SK-N-SH (cell line): Measurements from ENCODE around the gene ZFP36L1. TPM values are rescaled to one million over a fixed set of nuclear protein-coding genes. Genes with fewer than 3 reads are reported as not detected.

ENCODE experiments used
- CTCF ChIA-PET: fragments of 300-600, 350-600 bp; formaldehyde crosslinking; extraction: SDS; loops from one replicate; lab custom pipeline; 2021; lab: Yijun Ruan, JAX
- POLR2A ChIA-PET: fragments of 350-600 bp; sonication (Branson Sonifier 250); formaldehyde crosslinking; extraction: SDS; loops from one replicate; lab custom pipeline; 2020; ENCODE audit warnings: antibody characterized with exemption, inconsistent platforms; lab: Yijun Ruan, JAX
- DNase-seq: peaks from one replicate; pipeline ENCODE4 v3.0.0; 2012
- H2AFZ ChIP-seq: fragments of 200-600 bp; sonication (generic); 2 replicates; pipeline ENCODE4 v1.8.1; 2016; ENCODE audit warnings: antibody characterized with exemption, mild to moderate bottlenecking, low read depth
- H3F3A ChIP-seq: fragments of 200-600 bp; sonication (generic); replicated peaks from 2 replicates; pipeline ENCODE3; 2016; ENCODE audit warnings: antibody characterized with exemption, mild to moderate bottlenecking; ENCODE audit not compliant: insufficient read depth
- H3K27ac ChIP-seq, 2 experiments: fragments of 200-500 bp in 1 of 2; fragments of 200-600 bp in 1 of 2; sonication (Bioruptor generic) in 1 of 2; sonication (generic), shearing (Covaris generic) in 1 of 2; 2 replicates each; pipeline versions ENCODE4 v1.5.1 to v1.6.1; 2014 to 2016; ENCODE audit warnings: low read depth in 2 of 2, inconsistent platforms in 1 of 2, low read length in 1 of 2, mild to moderate bottlenecking in 1 of 2, mixed read lengths in 1 of 2
- H3K27me3 ChIP-seq: fragments of 200-600 bp; sonication (generic), shearing (Covaris generic); 2 replicates; pipeline ENCODE4 v1.6.1; 2016; ENCODE audit warnings: mixed run types; ENCODE audit not compliant: insufficient read depth
- H3K36me3 ChIP-seq, 2 experiments: fragments of 200-500 bp in 1 of 2; fragments of 200-600 bp in 1 of 2; sonication (Bioruptor generic) in 1 of 2; sonication (generic) in 1 of 2; replicated peaks in 1 of 2; 2 replicates each; pipeline versions ENCODE3 to v1.5.1; 2014 to 2016; ENCODE audit warnings: low read length in 1 of 2, mild to moderate bottlenecking in 1 of 2; ENCODE audit not compliant: insufficient read depth in 2 of 2, control insufficient read depth in 1 of 2
- H3K4me1 ChIP-seq, 2 experiments: fragments of 200-500 bp in 1 of 2; fragments of 200-600 bp in 1 of 2; sonication (Bioruptor generic) in 1 of 2; sonication (generic), shearing (Covaris generic) in 1 of 2; 2 replicates each; pipeline versions ENCODE4 v1.5.1 to v1.6.1; 2014 to 2016; ENCODE audit warnings: low read depth in 1 of 2, low read length in 1 of 2, mixed run types in 1 of 2; ENCODE audit not compliant: insufficient read depth in 2 of 2, control insufficient read depth in 1 of 2
- H3K4me2 ChIP-seq: fragments of 200-600 bp; sonication (generic), shearing (Covaris generic); 2 replicates; pipeline ENCODE4 v1.6.1; 2017; ENCODE audit warnings: mixed run types
- H3K4me3 ChIP-seq, 2 experiments: fragments of 200-500 bp in 1 of 2; fragments of 200-600 bp in 1 of 2; sonication (Bioruptor generic) in 1 of 2; sonication (generic), shearing (Covaris generic) in 1 of 2; 2 replicates each; pipeline versions ENCODE4 v1.5.1 to v1.8.1; 2014 to 2016; ENCODE audit warnings: low read depth in 2 of 2, inconsistent platforms in 1 of 2, low read length in 1 of 2, mild to moderate bottlenecking in 1 of 2, mixed read lengths in 1 of 2, moderate library complexity in 1 of 2
- H3K79me2 ChIP-seq: fragments of 200-600 bp; sonication (generic); 2 replicates; pipeline ENCODE4 v1.8.1; 2017; ENCODE audit warnings: mild to moderate bottlenecking; ENCODE audit not compliant: insufficient read depth
- H3K9ac ChIP-seq: fragments of 200-600 bp; sonication (generic); 2 replicates; pipeline ENCODE4 v1.6.1; 2017; ENCODE audit warnings: mixed run types
- H3K9me2 ChIP-seq: fragments of 200-600 bp; sonication (generic); 2 replicates; pipeline ENCODE4 v1.6.1; 2017; ENCODE audit warnings: mixed run types
- H3K9me3 ChIP-seq: fragments of 200-600 bp; sonication (generic); 2 replicates; pipeline ENCODE4 v1.6.1; 2017; ENCODE audit warnings: mixed run types, mild to moderate bottlenecking, moderate library complexity
- H4K20me1 ChIP-seq: fragments of 200-600 bp; sonication (generic); 2 replicates; pipeline ENCODE4 v1.6.1; 2017; ENCODE audit warnings: mild to moderate bottlenecking, mixed run types; ENCODE audit not compliant: insufficient read depth
- EP300 ChIP-seq, 2 experiments: IDR thresholded peaks; 2 replicates each; pipeline versions ENCODE4 v1.4.0 to v1.6.1; 2012; ENCODE audit warnings: borderline replicate concordance in 1 of 2, low read depth in 1 of 2, low read length in 1 of 2
- FOSL2 ChIP-seq: IDR thresholded peaks from 2 replicates; pipeline ENCODE4 v1.4.0; 2012; ENCODE audit warnings: low read depth, mild to moderate bottlenecking, moderate library complexity, borderline replicate concordance
- GABPA ChIP-seq: IDR thresholded peaks from 2 replicates; pipeline ENCODE4 v1.4.0; 2012; ENCODE audit warnings: low read depth, mild to moderate bottlenecking
- MAX ChIP-seq: IDR thresholded peaks from 2 replicates; pipeline ENCODE4 v1.4.0; 2012; ENCODE audit warnings: low read depth
- MEF2A ChIP-seq: IDR thresholded peaks from 2 replicates; pipeline ENCODE4 v1.4.0; 2012; ENCODE audit warnings: low read depth, borderline replicate concordance
- POLR2AphosphoS5 ChIP-seq: IDR thresholded peaks from 2 replicates; pipeline ENCODE4 v1.6.1; 2012; ENCODE audit warnings: low read depth, low read length
- RXRA ChIP-seq: IDR thresholded peaks from 2 replicates; pipeline ENCODE4 v1.4.0; 2012; ENCODE audit warnings: low read depth, mild to moderate bottlenecking, borderline replicate concordance
- SMC3 ChIP-seq: IDR thresholded peaks from 2 replicates; pipeline ENCODE4 v1.6.1; 2012; ENCODE audit warnings: low read depth, low read length, improper control_type of control experiment
- TAF1 ChIP-seq: IDR thresholded peaks from 2 replicates; pipeline ENCODE4 v1.6.1; 2012; ENCODE audit warnings: low read depth, mild to moderate bottlenecking, low read length, moderate library complexity, borderline replicate concordance
- USF1 ChIP-seq: IDR thresholded peaks from 2 replicates; pipeline ENCODE4 v1.4.0; 2012; ENCODE audit warnings: low read depth, borderline replicate concordance
- WGBS: methylation state at CpG from one replicate; pipeline ENCODE4 v1.1.6; 2017; ENCODE audit warnings: low lambda C conversion rate; 5-methylcytosine and 5-hydroxymethylcytosine counted together
- polyA plus RNA-seq, 3 experiments: library from polyadenylated mRNA; depleted of rRNA; stranded (reverse); fragments of >200 nt; gene quantifications; 2 replicates each; pipeline ENCODE4 v1.2.3, GENCODE V29; 2012

Gene ZFP36L1
- polyA plus RNA-seq, 1 of the 3 experiments (the other 2 are of a cell fraction), result 16.5 TPM

GRCh38 chr14:68761391-68761790 is 31.5 kb downstream of the ZFP36L1 start (continued):
- no peak for TF ChIP-seq USF1
- no peak for TF ChIP-seq EP300 (IDR thresholded peaks at IDR 0.05; ENCODE audit: borderline replicate concordance in 1 of 2, low read depth in 1 of 2, low read length in 1 of 2)
- TF ChIP-seq TAF1, result no peak
- no peak for TF ChIP-seq FOSL2

- DNase-seq, result no peak
- Histone ChIP-seq H3K9me3 (no peaks in the 10 kb centered on the region), H3K36me3 (no peaks in the 10 kb centered on the region), H3K4me3 (no peak overlapping the region), H4K20me1 (no peaks in the 10 kb centered on the region), H3F3A (peaks cover 5% of the 10 kb centered on the region), H3K79me2 (no peaks in the 10 kb centered on the region), H3K9me2 (no peaks in the 10 kb centered on the region), H3K4me1 (peaks cover 5 to 22% of the 10 kb centered on the region in 2 experiments; a peak in 2 of 4 replicates), H3K27me3 (no peaks in the 10 kb centered on the region), H3K4me2 (no peak overlapping the region), H3K9ac (no peak overlapping the region), H3K27ac (no peak overlapping the region), H2AFZ (no peak overlapping the region)
- CTCF ChIA-PET, result no interaction called here
- POLR2A ChIA-PET, result no interaction called here
- no peak for TF ChIP-seq POLR2AphosphoS5
- no peak for TF ChIP-seq SMC3
- TF ChIP-seq RXRA, result no peak
- 84% methylated on average over 2 of the region's 2 CpGs for WGBS
Measured at GRCh38 chr14:68760761-68761160, 32.1 kb downstream of the ZFP36L1 start.

- TF ChIP-seq MEF2A, result no peak
- TF ChIP-seq MAX, result no peak
- TF ChIP-seq GABPA, result no peak
- CTCF ChIA-PET, result interaction anchor here (1.2 kb wide), 1 partner anchor 512 kb away, joined by 3 read pairs; no protein-coding TSS in a partner anchor
- Histone ChIP-seq H3K9me2 (no peaks in the 10 kb centered on the region), H3K36me3 (no peaks in the 10 kb centered on the region), H3K9me3 (no peaks in the 10 kb centered on the region), H4K20me1 (no peaks in the 10 kb centered on the region), H3K4me3 (no peak overlapping the region), H2AFZ (no peak overlapping the region), H3K79me2 (no peaks in the 10 kb centered on the region), H3K9ac (no peak overlapping the region), H3K4me2 (no peak overlapping the region), H3K4me1 (peaks cover 5 to 25% of the 10 kb centered on the region in 2 experiments; a peak in 2 of 4 replicates), H3F3A (peaks cover 5% of the 10 kb centered on the region), H3K27ac (no peak overlapping the region), H3K27me3 (no peaks in the 10 kb centered on the region)
- DNase-seq, result no peak
- 78% methylated on average over 5 of the region's 5 CpGs for WGBS
- POLR2A ChIA-PET, result no interaction called here
Measured at GRCh38 chr14:68759937-68760336, 32.9 kb downstream of the ZFP36L1 start.
